HUES6 (cell line): ENCODE measurements around the gene CNIH2.

Source experiments
- H3K27ac ChIP-seq: 2 replicates; pipeline ENCODE4 v1.7.0; 2013; ENCODE audit warnings: low read depth, mild to moderate bottlenecking, low read length, inconsistent platforms
- H3K27me3 ChIP-seq: 2 replicates; pipeline ENCODE4 v1.6.1; 2013; ENCODE audit warnings: low read length; ENCODE audit not compliant: control insufficient read depth, insufficient read depth
- H3K36me3 ChIP-seq: 2 replicates; pipeline ENCODE4 v1.6.1; 2013; ENCODE audit warnings: low read length; ENCODE audit not compliant: control insufficient read depth, insufficient read depth
- H3K4me1 ChIP-seq: 2 replicates; pipeline ENCODE4 v1.6.1; 2013; ENCODE audit warnings: low read length; ENCODE audit not compliant: control insufficient read depth, insufficient read depth
- H3K4me3 ChIP-seq: 2 replicates; pipeline ENCODE4 v1.5.1; 2013; ENCODE audit warnings: low read depth, low read length
- H3K9ac ChIP-seq: one replicate; pipeline ENCODE4 v1.6.1; 2013; ENCODE audit warnings: mild to moderate bottlenecking, low read length
- H3K9me3 ChIP-seq: 2 replicates; pipeline ENCODE4 v1.6.1; 2013; ENCODE audit warnings: low read depth, low read length; ENCODE audit not compliant: control insufficient read depth, insufficient read depth

Gene CNIH2

GRCh38 chr11:66285250-66285947, 7.4 kb downstream of the CNIH2 start:
- no peak overlapping the region for H3K27ac ChIP-seq
- no peak overlapping the region for H3K9ac ChIP-seq
- H3K36me3 ChIP-seq, result peaks cover 22% of the 10 kb centered on the region
- no peaks in the 10 kb centered on the region for H3K9me3 ChIP-seq
- peaks cover 26% of the 10 kb centered on the region for H3K4me1 ChIP-seq
- H3K4me3 ChIP-seq, result no peak overlapping the region
- H3K27me3 ChIP-seq, result peaks cover 10% of the 10 kb centered on the region

- Histone ChIP-seq H3K4me1 (peaks cover 21% of the 10 kb centered on the region), H3K9ac (no peak overlapping the region), H3K4me3 (no peak overlapping the region), H3K27me3 (peaks cover 21% of the 10 kb centered on the region), H3K9me3 (no peaks in the 10 kb centered on the region), H3K36me3 (peaks cover 22% of the 10 kb centered on the region), H3K27ac (no peak overlapping the region)
Measured at GRCh38 chr11:66286699-66287098, 8.7 kb downstream of the CNIH2 start.

- H3K27ac ChIP-seq, result no peak overlapping the region
- H3K4me1 ChIP-seq, result peaks cover 17% of the 10 kb centered on the region
- H3K4me3 ChIP-seq, result peak overlapping the region; percentile 77; the same call in 1 of the 2 replicates
Measured at GRCh38 chr11:66287211-66287888, 9.4 kb downstream of the CNIH2 start.

GRCh38 chr11:66287889-66288670, 10.1 kb downstream of the CNIH2 start:
- peaks cover 22% of the 10 kb centered on the region for H3K36me3 ChIP-seq

More at GRCh38 chr11:66287211-66287888, 9.4 kb downstream of the CNIH2 start:
- no peaks in the 10 kb centered on the region for H3K9me3 ChIP-seq
- peaks cover 28% of the 10 kb centered on the region for H3K27me3 ChIP-seq
- H3K9ac ChIP-seq, result no peak overlapping the region
- H3K36me3 ChIP-seq, result peaks cover 22% of the 10 kb centered on the region

GRCh38 chr11:66288671-66289547, 10.9 kb downstream of the CNIH2 start, which contains the start of gene YIF1A:
Gene YIF1A, minus strand, starts transcription at chr11:66289143. Its CDS starts 158 bp downstream, at chr11:66288985.
- Histone ChIP-seq H3K27ac (peak within 1 kb of the TSS; percentile 46; the same call in 1 of the 2 replicates), H3K36me3 (peaks cover 22% of the 10 kb centered on the region)

More at GRCh38 chr11:66287889-66288670, 10.1 kb downstream of the CNIH2 start:
- Histone ChIP-seq H3K27me3 (peaks cover 35% of the 10 kb centered on the region), H3K4me1 (peaks cover 13% of the 10 kb centered on the region), H3K27ac (no peak overlapping the region; the same call in 1 of the 2 replicates), H3K9ac (peak overlapping the region; percentile 76), H3K4me3 (peak overlapping the region; percentile 77), H3K9me3 (no peaks in the 10 kb centered on the region)

GRCh38 chr11:66289548-66290329, 11.8 kb downstream of the CNIH2 start:
- Histone ChIP-seq H3K27me3 (peaks cover 49% of the 10 kb centered on the region), H3K36me3 (peaks cover 15% of the 10 kb centered on the region), H3K27ac (no peak overlapping the region), H3K4me1 (peaks cover 13% of the 10 kb centered on the region), H3K9ac (peak overlapping the region; percentile 41), H3K4me3 (peak overlapping the region; percentile 77), H3K9me3 (no peaks in the 10 kb centered on the region)

More at GRCh38 chr11:66288671-66289547, 10.9 kb downstream of the CNIH2 start, which contains the start of gene YIF1A:
- Histone ChIP-seq H3K27me3 (peaks cover 43% of the 10 kb centered on the region), H3K9me3 (no peaks in the 10 kb centered on the region), H3K4me1 (peaks cover 13% of the 10 kb centered on the region), H3K4me3 (peak within 1 kb of the TSS; percentile 77), H3K9ac (peak within 1 kb of the TSS; percentile 76)

GRCh38 chr11:66290330-66290621, 12.3 kb downstream of the CNIH2 start:
- no peak overlapping the region for H3K4me3 ChIP-seq
- H3K27ac ChIP-seq, result no peak overlapping the region
- H3K36me3 ChIP-seq, result peaks cover 10% of the 10 kb centered on the region
- peaks cover 49% of the 10 kb centered on the region for H3K27me3 ChIP-seq
- peaks cover 13% of the 10 kb centered on the region for H3K4me1 ChIP-seq
- no peaks in the 10 kb centered on the region for H3K9me3 ChIP-seq
- no peak overlapping the region for H3K9ac ChIP-seq

- H3K9ac ChIP-seq, result no peak overlapping the region
- H3K36me3 ChIP-seq, result peaks cover 4% of the 10 kb centered on the region
- peak overlapping the region; percentile 58 for H3K4me3 ChIP-seq
- H3K27me3 ChIP-seq, result peaks cover 49% of the 10 kb centered on the region
- H3K9me3 ChIP-seq, result no peaks in the 10 kb centered on the region
- peaks cover 13% of the 10 kb centered on the region for H3K4me1 ChIP-seq
- H3K27ac ChIP-seq, result no peak overlapping the region
Measured at GRCh38 chr11:66291303-66291705, 13.3 kb downstream of the CNIH2 start.

- no peak within 1 kb of the TSS for H3K27ac ChIP-seq
- H3K4me3 ChIP-seq, result peak within 1 kb of the TSS; percentile 64
- no peaks in the 10 kb centered on the region for H3K36me3 ChIP-seq
- no peak within 1 kb of the TSS for H3K9ac ChIP-seq
- peaks cover 13% of the 10 kb centered on the region for H3K4me1 ChIP-seq
- H3K9me3 ChIP-seq, result no peaks in the 10 kb centered on the region
- H3K27me3 ChIP-seq, result peaks cover 50% of the 10 kb centered on the region
Measured at GRCh38 chr11:66291706-66292542, 13.9 kb downstream of the CNIH2 start, which contains the start of gene TMEM151A. Gene TMEM151A, plus strand, starts transcription at chr11:66291894. Its CDS starts 120 bp downstream, at chr11:66292014.
